ENCODE data around the gene BAD.

Gene BAD

DNA sequence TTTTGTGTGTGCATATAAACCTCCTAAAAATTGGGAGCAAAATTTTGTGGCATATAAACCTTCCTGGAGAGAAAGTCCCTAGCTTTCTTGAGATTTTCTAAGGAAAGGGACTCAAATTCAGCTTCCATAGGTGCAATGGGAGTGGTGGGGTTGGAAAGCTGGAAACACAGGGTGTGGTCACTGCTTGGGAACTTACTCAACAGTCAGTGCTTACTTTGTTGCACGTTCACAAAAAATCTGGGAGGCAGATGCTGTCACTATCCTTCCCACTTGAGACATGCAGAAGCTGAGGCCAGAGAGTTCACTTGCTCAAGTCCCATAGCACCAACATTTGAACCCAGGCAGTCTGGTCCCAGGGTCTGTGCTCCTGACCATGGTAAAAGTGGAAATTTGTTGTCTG is 11.8 kb upstream of the BAD start:
- DNase-seq = no peak

DNA sequence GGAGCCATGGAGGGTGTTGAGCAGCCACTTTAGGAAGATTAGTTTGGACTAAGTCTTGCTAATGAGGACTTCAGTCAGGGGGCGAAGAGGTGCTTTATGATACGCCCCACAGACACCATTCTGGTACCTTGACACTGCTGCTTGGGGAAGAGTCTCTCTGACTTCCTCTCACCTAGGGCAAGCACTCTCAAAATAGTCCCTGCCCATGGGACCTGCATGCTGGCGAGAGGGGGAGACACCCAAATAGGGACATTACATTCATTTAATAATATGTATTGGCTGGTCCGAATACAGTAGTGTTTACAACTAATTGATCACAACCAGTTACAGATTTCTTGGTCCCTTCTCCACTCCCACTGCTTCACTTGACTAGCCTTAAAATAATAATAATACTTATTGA is 11.3 kb upstream of the BAD start:
- DNase-seq = no peak

DNA sequence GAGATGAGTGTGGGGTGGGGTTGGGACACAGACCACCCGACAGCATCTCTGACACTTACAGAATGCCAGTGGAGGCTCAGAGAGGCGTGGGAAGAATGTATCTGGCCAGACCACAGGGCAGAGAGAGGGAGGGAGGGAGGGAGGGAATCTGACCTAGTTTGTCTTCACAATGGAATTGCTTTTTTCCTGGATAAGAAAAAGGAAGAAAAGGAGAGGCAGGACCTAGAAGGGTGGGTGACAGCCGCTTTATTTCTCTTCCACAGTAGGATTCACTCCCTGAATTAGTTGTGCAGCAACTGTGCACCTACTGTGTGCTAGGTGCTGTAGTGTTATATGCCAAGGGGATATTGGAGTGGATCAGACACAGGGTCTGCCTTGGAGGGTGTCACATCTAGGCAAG is 10.3 kb upstream of the BAD start:
- peak; percentile 41 for DNase-seq

DNA sequence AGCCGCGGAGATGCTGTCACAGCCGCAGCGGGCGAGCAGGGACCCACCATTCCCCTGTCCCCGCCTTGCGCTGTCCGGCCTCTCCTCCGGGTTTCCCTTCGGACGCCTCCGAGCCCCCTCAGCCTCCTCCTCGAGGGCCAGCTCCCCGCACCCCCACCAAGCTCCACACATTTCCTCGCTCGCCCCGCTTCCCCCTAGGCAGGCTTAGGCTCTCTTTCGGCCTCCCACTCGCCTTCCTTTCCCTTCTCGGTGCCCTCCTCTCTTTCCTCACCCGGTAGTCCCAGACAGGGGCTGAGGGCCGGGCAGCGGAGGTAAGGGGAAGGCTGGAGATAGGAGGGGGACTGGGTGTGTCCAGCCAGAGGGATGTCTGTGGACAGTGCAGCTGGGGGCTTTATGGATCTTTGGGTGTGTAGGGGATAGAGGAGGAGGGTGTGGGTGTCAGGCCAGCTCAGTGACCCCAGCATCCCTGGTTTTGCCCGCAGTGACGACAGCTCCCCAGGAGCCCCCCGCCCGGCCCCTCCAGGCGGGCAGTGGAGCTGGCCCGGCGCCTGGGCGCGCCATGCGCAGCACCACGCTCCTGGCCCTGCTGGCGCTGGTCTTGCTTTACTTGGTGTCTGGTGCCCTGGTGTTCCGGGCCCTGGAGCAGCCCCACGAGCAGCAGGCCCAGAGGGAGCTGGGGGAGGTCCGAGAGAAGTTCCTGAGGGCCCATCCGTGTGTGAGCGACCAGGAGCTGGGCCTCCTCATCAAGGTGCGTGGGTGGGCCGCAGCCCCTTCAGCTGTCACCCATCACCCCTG is 8.2 kb upstream of the BAD start:
- DNase-seq = no peak

DNA sequence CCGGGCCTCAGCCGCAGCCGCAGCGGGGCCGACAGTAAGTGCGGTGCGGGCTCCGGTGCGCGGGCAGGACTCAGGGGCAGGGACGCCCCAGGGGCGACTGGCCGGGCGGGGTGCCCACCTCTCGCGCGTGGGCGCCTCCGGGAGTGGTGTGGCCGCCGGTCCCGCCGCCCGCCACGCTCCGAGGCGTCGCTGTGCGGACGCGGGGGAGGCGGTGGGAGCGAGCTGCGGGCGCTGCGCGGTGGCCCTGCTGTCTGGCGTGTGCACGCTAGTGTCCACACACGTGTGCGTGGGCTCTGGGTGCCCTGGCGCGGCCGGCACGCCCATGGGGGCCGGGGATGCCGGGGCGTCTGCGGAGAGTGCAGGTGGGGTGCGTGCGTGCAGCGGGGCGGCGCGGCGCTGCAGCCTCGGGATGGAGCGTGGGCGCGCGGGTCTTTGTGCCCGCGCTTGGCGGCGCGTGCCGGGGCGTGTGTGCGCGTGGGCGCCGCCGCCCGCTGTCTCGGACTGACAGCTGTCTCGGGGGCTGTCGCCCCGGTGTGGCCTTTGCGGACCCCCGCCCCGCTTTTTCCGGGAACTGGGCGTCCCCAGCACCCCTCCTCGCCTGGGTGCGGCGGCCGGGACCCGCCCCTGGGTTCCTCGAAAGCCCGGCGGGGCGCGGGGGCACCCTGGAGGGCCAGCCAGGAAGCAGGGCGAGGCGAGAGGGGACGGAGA is 7.4 kb upstream of the BAD start:
- no peak for DNase-seq

DNA sequence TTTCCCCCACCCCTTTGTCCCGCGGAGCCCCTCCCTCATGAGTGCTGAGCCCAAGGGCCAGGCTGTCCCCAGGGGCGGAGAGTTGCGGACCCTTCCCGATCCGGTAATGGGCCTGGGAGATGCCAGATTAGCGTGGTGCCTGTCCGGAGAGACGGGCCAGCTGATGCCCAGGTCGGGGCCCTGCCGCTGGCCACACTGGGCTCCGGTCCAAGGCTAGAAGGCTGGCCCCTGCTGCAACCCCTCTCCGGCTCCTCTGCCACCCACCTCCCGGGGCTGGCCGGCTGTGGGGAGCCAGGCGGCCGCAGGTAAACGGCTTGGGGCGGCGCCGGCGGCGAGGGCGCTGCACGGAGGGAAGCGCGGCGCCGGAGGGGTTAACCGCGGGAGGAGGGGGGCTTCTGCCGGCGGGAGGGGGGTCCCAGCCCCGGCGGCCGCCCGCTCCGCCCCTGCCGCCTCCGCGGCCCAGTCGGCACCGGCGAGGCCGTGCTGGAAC is 6.8 kb upstream of the BAD start, which contains the start of gene KCNK4:
KCNK4 (plus strand) TSS at position 41 of the 490 bp plus-strand sequence. CDS start 1,717 bp downstream, outside the sequence.
- no peak for DNase-seq

DNA sequence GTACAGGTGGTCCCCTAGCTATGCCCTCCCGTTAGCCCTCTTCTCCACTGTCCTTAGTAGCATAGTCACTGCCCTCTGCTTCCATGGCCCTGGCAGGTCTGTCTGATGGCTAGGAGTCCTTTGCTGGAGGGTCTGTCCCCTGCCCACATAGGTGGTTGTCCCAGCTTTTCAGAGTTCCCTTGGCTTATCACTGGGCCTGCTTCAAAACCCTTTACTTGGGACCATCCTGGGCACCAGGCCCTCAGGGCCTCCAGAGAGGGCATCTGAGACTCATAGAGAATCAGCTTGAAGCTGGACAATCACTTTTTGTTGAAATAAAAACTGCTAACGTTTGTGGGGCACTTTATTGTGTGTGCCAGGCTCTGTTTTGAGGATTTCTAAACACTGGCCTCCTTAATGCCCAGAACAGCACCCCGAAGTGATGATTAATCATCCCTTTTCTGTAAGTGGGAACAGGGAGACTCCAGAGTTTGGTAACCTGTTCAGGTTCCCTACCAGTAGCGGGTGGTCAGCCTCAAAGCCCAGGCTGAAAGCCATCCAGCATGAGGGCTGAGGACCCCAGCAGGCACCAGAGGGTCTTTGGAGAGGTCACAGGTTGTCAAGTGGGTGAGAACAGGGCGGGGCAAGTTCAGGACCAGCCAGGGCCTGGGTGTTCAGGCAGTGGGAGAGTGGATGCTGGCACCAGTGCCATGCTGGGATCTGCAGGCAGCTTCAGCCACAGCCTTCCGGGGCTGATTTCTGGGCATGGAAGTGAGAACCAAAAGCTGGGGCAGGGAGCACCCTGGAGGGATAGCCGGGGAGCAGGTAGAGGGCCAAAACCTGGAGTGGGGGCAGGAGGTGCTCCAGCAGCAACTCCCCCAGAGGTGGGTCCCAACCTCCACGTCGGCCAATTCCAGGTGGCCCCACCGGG is 6.1 kb upstream of the BAD start:
- no peak for DNase-seq

DNA sequence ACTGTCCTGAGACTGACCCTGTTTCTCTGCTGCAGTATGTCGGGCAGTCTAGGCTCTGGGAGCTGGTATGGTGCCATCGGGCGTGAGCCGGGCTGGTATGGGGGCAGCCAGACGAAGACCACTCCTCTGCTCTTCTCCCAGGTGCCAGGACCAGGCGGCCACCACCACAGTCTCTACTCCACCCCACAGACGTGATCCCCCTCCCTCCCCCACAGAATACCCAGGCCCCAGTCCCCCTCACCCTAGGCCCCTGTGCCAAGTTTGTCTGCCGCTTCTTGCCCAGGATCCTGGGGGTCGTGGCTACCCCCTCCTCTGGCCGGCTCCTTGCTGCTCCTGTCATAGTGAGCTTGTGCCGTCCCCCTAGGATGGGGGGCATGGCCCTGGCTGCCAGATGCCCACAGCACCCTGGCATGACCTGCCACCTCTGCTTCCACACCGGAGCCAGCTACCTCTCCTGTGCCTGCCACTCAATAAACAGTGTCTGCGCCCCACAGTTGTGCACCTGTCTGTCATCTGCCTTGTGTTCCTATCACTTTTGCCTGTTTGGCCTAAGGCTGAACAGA is 4.6 kb upstream of the BAD start:
- no peak for DNase-seq

DNA sequence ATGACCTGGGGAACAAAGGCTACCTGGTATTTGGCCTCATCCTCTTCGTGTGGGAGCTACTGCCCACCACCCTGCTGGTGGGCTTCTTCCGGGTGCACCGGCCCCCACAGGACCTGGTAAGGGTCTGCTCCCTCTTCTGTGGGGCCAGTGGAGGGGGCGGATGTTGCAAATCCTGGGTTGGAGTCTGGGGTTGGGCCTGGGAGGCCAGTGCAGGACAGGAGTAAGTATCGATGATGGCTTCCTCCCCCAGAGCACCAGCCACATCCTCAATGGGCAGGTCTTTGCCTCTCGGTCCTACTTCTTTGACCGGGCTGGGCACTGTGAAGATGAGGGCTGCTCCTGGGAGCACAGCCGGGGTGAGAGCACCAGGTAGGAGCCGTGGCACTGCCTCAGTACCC is 3.9 kb upstream of the BAD start:
- no peak for DNase-seq

DNA sequence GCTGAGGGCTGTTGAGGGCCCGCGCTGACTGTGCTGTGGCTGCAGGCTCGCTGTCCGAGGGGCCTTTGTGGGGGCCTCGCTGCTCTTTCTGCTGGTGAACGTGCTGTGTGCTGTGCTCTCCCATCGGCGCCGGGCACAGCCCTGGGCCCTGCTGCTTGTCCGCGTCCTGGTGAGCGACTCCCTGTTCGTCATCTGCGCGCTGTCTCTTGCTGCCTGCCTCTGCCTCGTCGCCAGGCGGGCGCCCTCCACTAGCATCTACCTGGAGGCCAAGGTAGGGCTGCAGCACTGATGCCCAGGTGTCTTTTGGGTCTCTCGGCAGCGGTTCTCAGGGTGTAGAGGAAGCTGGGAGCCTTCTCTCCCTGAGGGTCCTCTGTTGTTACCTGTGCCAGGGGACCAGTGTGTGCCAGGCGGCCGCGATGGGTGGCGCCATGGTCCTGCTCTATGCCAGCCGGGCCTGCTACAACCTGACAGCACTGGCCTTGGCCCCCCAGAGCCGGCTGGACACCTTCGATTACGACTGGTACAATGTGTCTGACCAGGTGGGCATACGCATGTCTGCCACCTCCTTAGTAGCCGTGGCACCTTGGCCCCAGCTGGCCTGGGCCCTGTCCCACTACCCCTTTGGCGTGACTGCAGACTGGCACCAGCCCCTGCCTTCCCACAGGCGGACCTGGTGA is 3.3 kb upstream of the BAD start:
- no peak for DNase-seq

DNA sequence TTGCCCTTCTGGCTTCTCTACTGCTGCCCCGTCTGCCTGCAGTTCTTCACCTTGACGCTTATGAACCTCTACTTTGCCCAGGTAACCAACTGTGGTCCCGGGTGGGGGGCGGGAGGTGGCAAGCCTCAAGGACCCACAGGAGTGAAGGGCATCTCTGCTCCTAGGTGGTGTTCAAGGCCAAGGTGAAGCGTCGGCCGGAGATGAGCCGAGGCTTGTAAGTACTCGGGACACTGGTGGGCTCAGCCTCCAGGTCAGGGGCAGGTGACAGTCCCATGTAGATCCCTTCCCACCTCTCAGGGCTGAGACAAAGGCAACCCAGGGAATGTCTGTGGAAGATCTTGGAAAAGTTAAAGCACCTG is 2.3 kb upstream of the BAD start:
- no peak for DNase-seq

DNA sequence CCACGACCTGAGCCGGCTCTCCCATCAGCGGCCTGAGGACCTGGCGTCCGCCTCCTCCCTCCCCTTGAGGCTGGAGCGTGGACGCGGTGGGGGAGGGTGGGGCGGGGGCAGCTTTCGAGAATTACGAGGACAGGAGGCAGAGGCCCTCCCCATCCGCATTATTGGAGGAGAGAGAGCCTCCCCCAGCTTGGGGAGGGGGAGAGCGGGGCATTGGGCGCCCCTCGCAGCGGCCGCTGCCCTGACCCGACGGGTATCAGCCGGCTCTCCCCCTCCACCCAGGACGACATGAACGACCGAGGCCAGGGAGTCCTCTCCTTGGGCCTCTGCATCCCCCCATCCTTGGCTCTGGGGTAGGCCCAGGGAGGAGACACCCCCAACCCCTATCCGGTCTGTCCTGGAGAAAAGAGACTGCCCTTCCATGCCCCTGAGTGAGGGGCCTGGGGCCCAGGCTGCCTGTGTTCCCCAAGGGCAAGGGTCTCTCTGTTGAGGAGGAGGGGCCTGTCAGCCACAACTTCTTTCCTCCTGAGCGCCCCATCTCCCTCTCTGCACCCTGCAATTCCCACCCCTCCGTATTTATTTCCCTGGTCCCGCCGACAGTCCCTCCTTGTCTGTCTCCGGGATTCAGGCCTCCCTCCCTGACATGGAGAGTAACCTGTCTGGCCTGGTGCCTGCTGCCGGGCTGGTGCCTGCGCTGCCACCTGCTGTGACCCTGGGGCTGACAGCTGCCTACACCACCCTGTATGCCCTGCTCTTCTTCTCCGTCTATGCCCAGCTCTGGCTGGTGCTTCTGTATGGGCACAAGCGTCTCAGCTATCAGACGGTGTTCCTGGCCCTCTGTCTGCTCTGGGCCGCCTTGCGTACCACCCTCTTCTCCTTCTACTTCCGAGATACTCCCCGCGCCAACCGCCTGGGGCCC is 1.7 kb upstream of the BAD start:
- DNase-seq = no peak

DNA sequence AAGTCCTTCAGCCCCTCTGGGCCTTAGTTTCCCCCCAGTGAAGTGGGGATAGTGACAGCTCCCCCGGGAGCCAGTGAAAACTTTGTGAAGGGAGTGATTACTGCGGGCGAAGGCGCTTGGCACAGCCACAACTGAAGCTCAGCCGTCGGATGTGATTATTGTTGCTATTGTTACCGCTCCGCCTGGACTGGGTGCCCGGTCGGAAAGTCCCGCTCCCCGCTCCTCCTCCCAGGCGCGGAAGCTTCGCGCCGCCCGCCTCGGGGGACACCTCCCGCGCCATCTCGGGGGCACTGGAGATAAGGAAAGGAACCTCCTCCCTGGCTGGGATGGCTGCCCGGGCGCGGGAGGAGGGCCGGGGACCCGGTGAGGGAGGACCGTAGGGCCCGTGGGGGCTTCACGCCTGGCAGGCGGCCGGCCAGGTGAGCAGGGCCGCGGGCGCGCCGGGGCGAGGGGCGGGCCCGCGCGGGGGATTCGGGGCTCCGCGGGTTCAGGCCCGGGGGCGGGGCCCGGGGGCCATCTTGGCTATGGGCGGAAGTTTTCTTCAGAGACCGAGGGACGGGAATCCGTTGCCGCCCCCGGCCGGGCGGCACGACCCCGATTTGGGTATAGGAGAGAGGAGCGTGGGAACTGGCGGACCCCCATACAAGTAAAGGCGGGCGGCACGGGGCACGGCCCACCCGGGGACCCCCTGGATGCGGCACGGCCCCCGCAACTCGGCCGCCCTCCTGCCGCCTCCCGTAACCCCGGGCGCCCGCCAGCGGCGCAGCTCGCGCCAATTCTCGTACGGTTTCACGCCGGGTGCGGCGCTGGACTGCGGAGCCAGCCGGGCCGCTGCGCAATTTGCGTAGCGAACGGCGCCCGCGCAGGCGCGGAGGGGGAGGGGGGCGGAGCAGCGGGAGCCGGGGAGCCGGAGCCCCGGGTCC is 758 bp upstream of the BAD start, which contains the start of gene GPR137:
GPR137 (plus strand) TSS at position 887 of the 923 bp plus-strand sequence. CDS start 677 bp downstream, outside the sequence.
- peak; percentile 70 for DNase-seq

DNA sequence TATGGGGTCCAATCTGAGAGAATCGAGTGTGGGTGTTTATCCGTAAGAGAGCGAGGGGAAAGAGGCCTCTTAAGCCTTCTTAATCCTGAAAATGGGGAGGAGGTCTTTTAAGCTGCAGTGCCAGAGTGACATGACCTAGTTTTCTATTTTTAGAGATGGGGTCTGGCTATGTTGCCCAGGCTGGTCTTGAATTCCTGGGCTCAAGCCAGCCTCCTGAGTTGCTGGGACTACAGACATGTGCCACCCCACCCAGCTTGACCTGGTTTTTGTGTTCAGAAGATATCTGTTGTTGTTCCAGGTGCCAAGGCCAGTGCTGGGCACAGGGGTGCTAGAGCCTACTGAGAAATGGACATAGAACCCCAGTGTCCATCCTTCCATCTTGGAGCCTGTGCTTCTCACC is 1.4 kb downstream of the BAD start:
- DNase-seq = no peak

DNA sequence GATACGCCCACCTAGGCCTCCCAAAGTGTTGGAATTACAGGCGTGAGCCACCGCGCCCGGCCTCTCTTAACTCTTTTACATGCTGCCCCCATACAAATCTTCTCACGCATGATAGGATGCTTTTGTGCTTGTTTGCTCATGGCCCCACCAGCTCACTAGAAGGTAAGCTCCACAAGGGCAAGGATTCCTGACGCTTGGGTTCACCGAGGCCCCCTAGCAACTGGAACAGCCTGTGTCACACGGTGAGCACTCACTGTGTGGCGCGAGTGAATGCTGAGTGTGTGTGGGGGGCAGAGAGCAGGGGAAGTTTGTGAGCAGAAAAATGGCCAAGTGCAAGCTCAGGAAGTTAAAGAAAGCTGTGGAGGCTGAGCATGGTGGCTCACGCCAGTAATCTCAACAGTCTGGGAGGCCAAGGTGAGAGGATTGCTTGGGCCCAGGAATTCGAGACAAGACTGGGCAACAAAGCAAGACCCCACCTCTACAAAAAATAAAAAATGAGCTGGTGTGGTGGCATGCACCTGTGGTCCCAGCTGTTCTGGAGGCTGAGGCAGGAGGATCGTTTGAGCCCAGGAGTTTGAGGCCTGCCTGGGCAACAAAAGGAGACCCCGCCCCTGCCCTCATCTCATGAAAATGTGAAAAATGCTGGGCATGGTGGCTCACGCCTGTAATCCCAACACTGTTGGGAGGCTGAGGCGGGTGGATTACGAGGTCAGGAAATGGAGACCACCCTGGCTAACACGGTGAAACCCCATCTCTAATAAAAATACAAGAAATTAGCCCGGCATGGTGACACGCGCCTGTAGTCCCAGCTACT is 2.3 kb downstream of the BAD start:
- DNase-seq = no peak

DNA sequence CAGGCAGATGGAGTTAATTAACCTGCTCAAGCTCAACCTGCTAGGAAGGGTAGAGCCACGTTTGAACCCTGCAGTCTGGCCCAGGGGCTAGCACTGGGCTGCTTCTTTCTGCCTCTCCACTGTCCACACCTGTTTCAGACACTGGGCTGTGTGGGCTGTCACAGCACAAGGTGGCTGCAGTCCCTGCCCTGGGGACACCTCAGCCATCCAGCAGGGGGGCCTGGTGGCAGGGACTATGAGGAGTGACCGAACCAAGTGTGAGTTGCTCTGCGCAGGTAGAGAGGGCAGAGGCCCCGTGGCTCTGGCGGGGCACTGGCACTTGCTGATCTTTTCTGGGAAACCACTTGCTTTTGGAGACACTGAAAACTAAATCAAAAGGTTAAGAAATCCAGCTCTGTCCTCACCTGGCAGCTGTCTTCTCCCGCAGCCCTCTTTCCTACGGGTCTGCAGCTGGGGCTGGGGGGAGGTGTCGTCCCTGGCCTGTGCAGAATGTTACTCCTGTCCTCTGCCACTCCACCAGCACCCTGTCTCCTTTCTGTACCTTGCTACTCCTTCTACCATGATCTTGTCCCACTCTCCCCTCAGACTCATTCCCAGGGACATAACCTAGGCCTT is 5.8 kb downstream of the BAD start:
- no peak for DNase-seq

DNA sequence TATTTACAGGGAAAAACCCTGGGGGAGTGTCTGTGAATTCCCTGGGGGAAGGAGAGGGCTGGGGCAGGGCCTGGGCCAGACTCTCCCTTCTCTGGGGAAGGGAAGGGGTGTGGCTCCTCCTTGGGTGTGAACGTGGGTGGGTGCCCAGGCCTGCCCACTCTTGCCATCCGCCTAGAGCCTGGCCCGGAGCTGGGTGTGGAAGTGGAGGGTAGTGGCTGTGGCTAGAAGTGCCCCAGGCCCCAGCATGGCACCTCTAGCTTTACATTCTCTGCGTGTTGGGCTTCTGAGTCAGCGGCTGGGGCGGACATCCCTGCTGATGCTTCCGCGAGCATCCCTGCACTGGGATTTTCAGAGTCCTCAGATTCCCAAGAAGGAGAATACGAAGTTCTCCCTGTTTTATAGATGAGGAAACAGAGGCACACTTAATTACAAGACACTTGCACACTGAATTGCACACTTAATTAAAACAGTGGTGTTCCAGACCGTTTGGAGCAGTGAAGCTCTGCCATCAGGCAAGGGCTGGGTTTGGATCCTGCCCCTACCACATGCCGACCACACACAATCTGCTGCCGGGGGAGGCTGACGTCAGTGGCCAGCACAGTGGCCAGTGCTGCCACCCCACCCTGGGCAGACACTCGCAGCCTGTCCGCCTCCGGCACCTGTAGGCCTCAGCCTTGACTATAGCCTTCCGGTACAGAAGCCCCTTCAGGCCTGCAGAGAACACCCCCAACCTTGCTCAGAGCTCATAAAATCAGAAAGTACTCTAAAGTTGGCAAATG is 7.6 kb downstream of the BAD start:
- DNase-seq = peak; percentile 68

All from fibroblast of skin of scalp (primary cell).